Measurements from ENCODE around the gene SLC19A1. TPM values are rescaled to one million over a fixed set of nuclear protein-coding genes. Genes with fewer than 3 reads are reported as not detected.

Gene SLC19A1
- total RNA-seq, 4 donors from 2014 or later, result 10.7 to 70.8 (median 30.5) TPM

GRCh38 chr21:45521241-45521640, 21.0 kb downstream of the SLC19A1 start:
- Histone ChIP-seq H3K4me1 (peaks cover 0 to 13% (median 0%) of the 10 kb centered on the region in 4 donors), H3K4me3 (no peak overlapping the region), H3K27ac (no peak overlapping the region), H3K36me3 (peaks cover 0 to 14% (median 0%) of the 10 kb centered on the region in 3 donors), H3K9me3 (peaks cover 0 to 16% (median 0%) of the 10 kb centered on the region in 4 donors), H3K27me3 (no peaks in the 10 kb centered on the region)
- TF ChIP-seq, protein P1, sequence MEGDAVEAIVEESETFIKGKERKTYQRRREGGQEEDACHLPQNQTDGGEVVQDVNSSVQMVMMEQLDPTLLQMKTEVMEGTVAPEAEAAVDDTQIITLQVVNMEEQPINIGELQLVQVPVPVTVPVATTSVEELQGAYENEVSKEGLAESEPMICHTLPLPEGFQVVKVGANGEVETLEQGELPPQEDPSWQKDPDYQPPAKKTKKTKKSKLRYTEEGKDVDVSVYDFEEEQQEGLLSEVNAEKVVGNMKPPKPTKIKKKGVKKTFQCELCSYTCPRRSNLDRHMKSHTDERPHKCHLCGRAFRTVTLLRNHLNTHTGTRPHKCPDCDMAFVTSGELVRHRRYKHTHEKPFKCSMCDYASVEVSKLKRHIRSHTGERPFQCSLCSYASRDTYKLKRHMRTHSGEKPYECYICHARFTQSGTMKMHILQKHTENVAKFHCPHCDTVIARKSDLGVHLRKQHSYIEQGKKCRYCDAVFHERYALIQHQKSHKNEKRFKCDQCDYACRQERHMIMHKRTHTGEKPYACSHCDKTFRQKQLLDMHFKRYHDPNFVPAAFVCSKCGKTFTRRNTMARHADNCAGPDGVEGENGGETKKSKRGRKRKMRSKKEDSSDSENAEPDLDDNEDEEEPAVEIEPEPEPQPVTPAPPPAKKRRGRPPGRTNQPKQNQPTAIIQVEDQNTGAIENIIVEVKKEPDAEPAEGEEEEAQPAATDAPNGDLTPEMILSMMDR (IDR thresholded peaks at IDR 0.05), result no peak
- TF ChIP-seq POLR2A (IDR thresholded peaks at IDR 0.05), result no peak
- DNase-seq, result no peak

DNA sequence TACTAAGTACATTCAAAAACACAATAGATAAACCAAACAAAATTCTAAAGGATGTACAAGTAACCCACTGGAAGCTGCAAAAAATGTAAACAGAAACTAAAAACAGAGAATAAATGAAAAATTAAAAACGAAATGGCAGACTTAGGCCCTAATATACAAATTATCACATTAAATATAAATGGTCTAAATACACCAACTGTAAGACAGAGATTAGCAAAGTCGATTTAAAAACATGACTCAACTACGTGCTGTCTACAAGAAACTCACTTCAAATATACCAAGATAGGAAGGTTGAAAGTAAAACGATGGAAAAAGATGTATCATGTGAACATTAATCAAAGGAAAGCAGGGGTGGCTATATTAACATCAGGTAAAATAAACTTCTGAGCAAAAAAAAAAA, 23.1 kb downstream of the SLC19A1 start:
- Histone ChIP-seq H3K36me3 (peaks cover 0 to 14% (median 0%) of the 10 kb centered on the region in 3 donors), H3K27ac (no peak overlapping the region), H3K4me3 (no peak overlapping the region), H3K27me3 (no peaks in the 10 kb centered on the region), H3K4me1 (no peaks in the 10 kb centered on the region), H3K9me3 (peaks cover 0 to 16% (median 0%) of the 10 kb centered on the region in 4 donors)
- TF ChIP-seq, protein P1 (IDR thresholded peaks at IDR 0.05), result no peak
- no peak for TF ChIP-seq POLR2A (IDR thresholded peaks at IDR 0.05)
- no peak for DNase-seq

GRCh38 chr21:45518742-45519141, 23.5 kb downstream of the SLC19A1 start:
- peaks cover 0 to 14% (median 0%) of the 10 kb centered on the region in 3 donors for H3K36me3 ChIP-seq
- no peak for TF ChIP-seq POLR2A (IDR thresholded peaks at IDR 0.05)
- TF ChIP-seq, protein P1 (IDR thresholded peaks at IDR 0.05), result no peak
- H3K27me3 ChIP-seq, result no peaks in the 10 kb centered on the region
- H3K9me3 ChIP-seq, result peaks cover 0 to 16% (median 0%) of the 10 kb centered on the region in 4 donors
- no peak for DNase-seq
- no peaks in the 10 kb centered on the region for H3K4me1 ChIP-seq
- no peak overlapping the region for H3K27ac ChIP-seq
- no peak overlapping the region for H3K4me3 ChIP-seq

DNA sequence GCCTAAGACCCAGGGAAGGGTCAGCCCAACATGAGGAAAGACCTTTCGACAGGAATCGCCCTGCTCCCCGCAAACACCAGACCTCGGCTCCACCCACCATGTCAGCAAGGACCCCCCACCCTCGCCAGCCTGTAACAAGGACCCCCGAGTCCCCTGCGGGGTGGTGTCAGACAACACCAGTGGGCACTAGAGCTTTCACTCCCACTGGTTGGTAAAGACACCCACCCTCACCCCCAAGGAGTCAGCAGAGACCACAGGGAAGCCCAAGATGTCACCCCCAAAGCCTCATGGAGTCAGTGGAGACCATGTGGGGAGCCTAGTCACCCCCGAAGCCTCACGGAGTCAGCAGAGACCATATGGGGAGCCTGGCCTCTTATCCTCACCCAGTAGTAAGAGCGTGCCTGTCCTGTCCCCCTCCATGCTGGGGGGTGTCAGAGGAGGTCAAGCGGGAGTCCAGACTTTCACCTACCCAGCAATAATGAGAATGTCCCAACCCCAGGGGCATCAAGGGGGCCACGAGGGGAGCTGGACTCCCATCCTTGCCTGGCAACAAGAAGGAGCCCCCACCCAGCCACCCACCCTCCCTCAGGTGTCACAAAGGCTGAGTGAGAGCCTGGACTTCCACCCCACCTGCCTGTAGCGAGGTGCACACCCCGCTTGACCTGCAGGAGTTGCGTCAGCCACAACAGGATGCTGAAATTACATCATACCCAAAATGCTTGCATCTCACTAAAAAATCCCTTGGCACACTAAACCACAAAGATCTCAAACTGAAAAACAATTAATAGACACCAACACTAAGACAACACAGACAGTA, 24.8 kb downstream of the SLC19A1 start:
- H3K4me3 ChIP-seq, result no peak overlapping the region
- H3K4me1 ChIP-seq, result no peaks in the 10 kb centered on the region
- DNase-seq, result peak in 2 of 3 donors; percentile 25 to 42
- peaks cover 0 to 15% (median 0%) of the 10 kb centered on the region in 3 donors for H3K36me3 ChIP-seq
- H3K9me3 ChIP-seq, result peaks cover 0 to 16% (median 0%) of the 10 kb centered on the region in 4 donors
- H3K27ac ChIP-seq, result no peak overlapping the region
- TF ChIP-seq, protein P1 (IDR thresholded peaks at IDR 0.05), result no peak
- no peak for TF ChIP-seq POLR2A (IDR thresholded peaks at IDR 0.05)
- no peaks in the 10 kb centered on the region for H3K27me3 ChIP-seq

DNA sequence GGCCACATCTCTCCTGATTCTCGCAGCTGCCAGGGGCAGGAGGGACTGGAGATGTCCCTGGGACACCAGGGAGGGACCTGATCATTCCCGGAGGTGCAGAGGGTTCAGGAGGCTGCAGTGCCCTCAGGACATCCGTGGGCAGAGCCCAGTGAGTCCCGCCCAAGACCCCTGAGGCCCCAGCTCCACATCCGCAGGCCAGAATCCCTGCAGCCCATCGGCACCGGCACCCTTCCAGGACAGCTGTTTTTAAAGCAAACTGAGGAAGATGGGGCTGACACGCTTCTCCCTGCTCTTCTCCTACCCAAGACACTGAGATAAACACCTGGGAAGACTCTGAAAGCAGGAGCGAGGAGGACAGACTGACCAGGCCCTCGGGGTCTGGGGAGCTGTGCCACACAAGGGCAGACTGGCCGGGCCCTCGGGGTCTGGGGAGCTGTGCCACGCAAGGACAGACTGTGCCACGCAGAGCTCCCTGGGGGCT, 25.5 kb downstream of the SLC19A1 start:
- Histone ChIP-seq H3K4me1 (no peaks in the 10 kb centered on the region), H3K36me3 (peaks cover 0 to 19% (median 0%) of the 10 kb centered on the region in 3 donors), H3K9me3 (peaks cover 0 to 16% (median 0%) of the 10 kb centered on the region in 4 donors), H3K4me3 (no peak overlapping the region), H3K27ac (no peak overlapping the region), H3K27me3 (no peaks in the 10 kb centered on the region)
- peak in 2 of 3 donors; percentile 29 to 30 for DNase-seq
- TF ChIP-seq POLR2A (IDR thresholded peaks at IDR 0.05), result no peak
- TF ChIP-seq, protein P1 (IDR thresholded peaks at IDR 0.05), result no peak

Measured in Peyer's patch (tissue), 4 donors.